GM18517 (cell line): Measurements from ENCODE around the gene DSE.
"Not testable (repeated sequence)": the region's sequence is repeated elsewhere in the genome, so short reads cannot be mapped to it uniquely, and the experiment has no call there.

Experiments used
- ATAC-seq: cut with Tn5 transposase; IDR thresholded peaks from one replicate; pipeline ENCODE4 v1.9.1; 2021; ENCODE audit warnings: mild to moderate bottlenecking, moderate library complexity; ENCODE audit not compliant: unreplicated experiment

The DSE gene

GRCh38 chr6:116370760-116371119, at the start of gene DSE:
Gene DSE (plus strand): TSS chr6:116370947. CDS start chr6:116399251, 28,304 bp downstream.
- peak; percentile 73 for ATAC-seq

GRCh38 chr6:116321933-116322332, 48.8 kb upstream of the DSE start:
- ATAC-seq = not testable (repeated sequence)

DNA sequence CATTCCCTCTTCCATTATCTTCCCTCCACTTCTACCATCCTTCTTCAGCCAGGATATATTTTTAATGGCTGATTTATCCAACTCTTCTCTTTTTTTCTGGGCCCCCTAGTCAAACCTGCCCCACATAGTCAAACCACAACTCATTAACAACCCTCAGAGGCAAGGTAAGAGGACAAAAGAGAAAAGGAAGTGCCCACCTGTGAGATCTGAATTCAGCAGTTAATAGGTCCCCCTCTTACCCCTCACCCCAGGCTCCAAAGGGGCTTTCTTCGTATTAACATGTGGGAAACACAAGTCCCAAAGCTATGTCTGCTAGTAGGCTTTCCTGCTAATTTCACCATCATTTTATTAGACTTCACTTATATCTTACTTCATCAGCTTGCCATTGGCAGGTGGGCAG, 46.9 kb upstream of the DSE start:
- ATAC-seq = no peak

GRCh38 chr6:116325634-116326132, 45.1 kb upstream of the DSE start:
- not testable (repeated sequence) for ATAC-seq

- no peak for ATAC-seq
These were observed 44.5 kb upstream of the DSE start for GRCh38 chr6:116326181-116326671.

- no peak for ATAC-seq
These were observed 43.8 kb upstream of the DSE start for GRCh38 chr6:116326996-116327395.

GRCh38 chr6:116327803-116328527, 42.8 kb upstream of the DSE start:
- ATAC-seq = no peak

DNA sequence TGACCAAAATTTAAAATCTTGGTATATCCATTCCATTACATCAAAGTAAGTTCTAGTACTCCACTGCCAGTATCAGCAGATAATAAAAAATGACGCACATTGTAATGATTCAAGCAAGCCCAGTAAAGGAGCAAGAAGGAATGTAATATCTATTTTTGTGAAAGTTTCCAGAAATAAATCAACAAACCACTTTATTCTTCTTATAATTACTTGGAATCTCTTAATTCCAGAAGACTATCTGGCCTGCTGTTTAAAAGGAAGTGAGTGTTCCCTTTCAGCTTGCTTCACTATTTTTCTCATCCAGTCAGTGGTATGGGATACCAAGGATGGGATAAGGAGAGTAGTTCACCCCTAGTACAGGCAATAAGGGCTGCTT, 42.2 kb upstream of the DSE start:
- no peak for ATAC-seq

GRCh38 chr6:116329156-116329555, 41.6 kb upstream of the DSE start:
- no peak for ATAC-seq

GRCh38 chr6:116330511-116330910, 40.2 kb upstream of the DSE start:
- no peak for ATAC-seq

- no peak for ATAC-seq
These were observed 38.7 kb upstream of the DSE start for GRCh38 chr6:116332096-116332495.

DNA sequence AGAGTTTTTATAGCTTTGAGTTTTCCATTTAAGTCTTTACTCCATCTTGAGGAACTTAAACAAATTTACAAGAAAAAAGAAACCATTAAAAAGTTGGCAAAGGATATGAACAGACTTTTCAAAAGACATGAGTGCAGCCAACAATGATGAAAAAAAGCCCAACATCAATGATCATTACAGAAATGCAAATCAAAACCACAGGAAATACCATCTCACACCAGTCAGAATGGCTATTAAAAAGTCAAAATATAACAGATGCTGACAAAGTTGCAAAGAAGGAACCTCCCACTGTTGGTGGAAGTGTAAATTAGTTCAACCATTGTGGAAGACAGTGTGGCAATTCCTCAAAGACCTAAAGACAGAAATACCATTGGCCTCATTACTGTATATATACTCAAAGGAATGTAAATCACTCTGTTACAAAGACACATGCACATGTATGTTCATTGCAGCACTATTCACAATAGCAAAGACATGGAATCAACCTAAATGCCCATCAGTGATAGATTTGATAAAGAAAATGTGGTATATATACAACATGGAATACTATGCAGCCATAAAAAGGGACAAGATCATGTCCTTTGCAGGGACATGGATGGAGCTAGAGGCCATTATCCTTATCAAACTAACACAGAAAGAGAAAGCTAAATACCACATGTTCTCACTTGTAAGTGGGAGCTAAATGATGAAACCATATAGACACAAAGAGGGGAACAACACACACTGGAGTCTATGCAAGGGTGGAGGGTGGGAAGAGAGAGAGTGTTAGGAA, 35.9 kb upstream of the DSE start:
- ATAC-seq = not testable (repeated sequence)

DNA sequence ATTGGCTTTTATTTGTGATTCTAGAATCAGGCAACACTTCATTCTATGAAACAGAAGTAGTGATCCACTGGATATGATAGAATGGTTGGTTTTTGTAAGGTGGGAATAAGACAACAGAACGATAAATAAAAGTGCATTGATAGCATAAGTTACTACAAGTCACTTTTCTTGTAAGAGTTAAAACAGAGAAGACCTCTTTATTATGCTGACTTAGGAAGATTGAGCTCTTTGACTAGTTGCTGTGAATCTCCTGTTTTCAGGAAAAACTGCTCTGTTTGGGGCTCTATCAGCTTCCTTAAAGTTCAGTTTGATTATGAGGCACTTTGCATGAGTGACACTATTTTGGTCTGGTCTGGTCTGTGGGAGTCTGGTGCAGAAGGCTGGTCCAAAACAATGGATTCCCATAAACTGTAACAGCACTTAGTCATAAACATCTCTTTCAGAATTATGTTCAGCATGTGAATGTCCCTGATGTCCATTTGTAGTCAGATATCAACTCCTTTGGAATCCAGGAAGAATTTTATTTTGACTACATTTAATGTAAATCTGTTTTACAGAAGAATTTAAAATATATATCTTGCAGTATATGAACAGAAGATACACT, 35.0 kb upstream of the DSE start:
- no peak for ATAC-seq

- no peak for ATAC-seq
These were observed 31.8 kb upstream of the DSE start for GRCh38 chr6:116338943-116339342.

DNA sequence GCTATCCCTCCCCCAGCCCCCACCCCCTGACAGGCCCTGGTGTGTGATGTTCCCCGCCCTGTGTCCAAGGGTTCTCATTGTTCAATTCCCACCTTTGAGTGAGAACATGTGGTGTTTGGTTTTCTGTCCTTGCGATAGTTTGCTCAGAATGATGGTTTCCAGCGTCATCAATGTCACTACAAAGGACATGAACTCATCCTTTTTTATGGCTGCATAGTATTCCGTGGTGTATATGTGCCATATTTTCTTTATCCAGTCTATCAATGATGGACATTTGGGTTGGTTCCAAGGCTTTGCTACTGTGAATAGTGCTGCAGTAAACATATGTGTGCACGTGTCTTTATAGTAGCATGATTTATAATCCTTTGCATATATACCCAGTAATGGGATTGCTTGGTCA, 30.1 kb upstream of the DSE start:
- not testable (repeated sequence) for ATAC-seq

- no peak for ATAC-seq
These were observed 21.5 kb upstream of the DSE start for GRCh38 chr6:116349216-116349615.

DNA sequence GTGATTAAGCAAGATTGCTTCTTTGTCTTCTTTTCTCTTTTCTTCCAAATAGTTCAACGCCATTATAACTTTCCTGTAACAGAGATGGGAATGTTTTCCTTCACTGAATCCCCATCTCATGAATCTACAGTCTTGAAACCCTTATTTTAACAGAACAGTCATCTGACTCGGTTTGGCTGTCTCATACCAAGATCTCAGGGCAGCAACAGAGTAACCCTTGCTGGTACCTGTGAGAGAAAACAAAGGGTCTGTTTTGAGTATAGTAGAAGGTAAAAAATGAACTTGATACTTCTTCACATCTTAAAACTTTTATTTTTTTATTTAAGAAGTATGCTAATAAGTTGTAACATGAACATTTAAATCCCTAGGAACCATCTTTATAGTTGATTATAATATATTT, 19.6 kb upstream of the DSE start:
- no peak for ATAC-seq

DNA sequence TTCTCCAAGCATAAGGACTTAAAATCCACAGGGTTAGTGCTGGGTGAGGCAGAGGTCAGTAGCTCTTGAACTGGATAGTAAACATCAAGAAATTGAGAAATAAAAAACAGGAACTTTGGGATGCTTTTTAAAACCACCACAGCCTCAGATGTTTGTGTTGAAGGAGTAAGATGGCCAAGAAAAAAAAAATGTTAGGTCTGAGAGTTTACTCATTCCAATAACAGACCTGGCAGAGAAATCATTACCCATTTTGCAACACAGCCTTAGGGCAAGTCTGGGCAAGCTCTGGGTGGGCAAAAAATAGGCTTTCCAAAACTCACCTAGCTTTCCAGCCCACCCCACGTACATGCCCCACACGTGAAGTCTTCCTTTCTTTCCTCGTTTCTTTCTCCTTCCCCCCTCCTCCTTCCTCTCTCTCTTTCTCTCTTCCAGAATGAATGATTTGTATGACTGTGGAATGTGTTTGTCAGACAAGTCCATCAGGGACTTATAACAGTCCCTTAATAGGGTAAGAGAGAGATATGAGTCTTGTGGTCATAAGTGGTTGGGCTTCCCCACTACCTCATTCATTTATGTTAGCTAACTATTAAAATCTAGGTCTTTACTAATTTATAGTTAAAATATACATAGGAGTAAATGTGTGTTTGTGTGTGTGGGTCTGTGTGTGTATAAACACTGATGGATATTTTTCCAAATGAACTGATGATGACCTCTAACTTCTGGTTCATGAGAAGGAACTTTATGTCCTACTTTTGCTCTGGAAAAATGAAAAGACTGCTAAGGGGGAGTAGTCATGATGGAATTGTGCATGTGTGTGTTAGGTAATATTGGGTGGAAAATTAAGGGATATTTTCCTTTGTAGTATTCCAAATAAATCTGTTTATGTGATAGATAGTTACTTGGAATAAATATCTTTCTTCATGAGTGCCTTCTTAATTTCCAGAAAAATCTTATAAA, 18.0 kb upstream of the DSE start:
- ATAC-seq = peak; percentile 58

DNA sequence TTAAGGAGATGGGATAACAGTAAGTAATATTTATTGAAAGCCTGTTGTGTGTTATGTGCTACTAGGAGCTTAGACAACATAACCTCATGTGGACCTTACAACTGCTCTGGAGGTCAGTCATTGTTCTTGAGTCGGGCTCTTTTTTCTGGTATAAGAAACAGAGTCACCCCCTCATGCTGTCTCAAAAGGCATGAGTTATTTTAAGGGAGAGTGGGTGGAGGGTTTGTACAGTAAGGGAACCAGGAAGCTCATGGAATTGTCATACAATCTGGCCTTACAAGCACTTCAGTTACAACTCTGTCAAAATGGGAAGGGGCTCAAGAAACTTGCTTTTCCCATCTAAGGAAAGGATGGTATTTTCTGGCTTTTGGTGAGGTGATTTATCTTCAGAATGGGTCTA, 16.5 kb upstream of the DSE start:
- ATAC-seq = no peak

GRCh38 chr6:116355796-116356195, 15.0 kb upstream of the DSE start:
- no peak for ATAC-seq

DNA sequence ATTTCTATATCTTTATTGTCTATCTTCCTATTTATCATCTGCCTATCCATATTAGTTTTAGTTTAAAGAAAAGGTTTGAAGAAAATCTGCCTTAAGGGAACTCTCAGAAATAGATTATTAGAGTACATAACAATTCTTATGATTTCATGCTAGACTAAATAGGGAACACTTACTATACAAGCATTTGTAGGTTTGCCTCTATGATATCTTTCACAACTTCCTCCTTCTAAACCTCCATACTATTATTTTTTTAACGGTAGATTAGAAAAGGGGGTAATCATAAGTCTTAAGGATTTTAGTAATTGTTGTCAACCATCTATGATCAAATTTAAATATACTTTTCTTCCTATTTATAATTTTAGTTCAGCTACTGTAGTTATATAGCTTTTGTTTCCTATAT, 11.6 kb upstream of the DSE start:
- ATAC-seq = no peak
